H1 (cell line): Measurements from ENCODE around the gene GDPD1. TPM values are rescaled to one million over a fixed set of nuclear protein-coding genes. Genes with fewer than 3 reads are reported as not detected.

ENCODE experiments used
- CTCF ChIA-PET: fragments of 300-600 bp; sonication (Branson Sonifier 250); formaldehyde crosslinking; loops from one replicate; lab custom pipeline; 2021; ENCODE audit not compliant: partially characterized antibody; lab: Charles Lee
- POLR2A ChIA-PET: fragments of 300-600 bp; sonication (Branson Sonifier 250); formaldehyde crosslinking; loops from one replicate; lab custom pipeline; 2021; ENCODE audit warnings: inconsistent platforms; ENCODE audit not compliant: partially characterized antibody; lab: Charles Lee
- DNase-seq, 2 experiments: peaks; one replicate each; pipeline versions ENCODE4 v3.0.0 to v3.0.0-alpha.2; 2010 to 2022; ENCODE audit warnings: low spot score in 2 of 2, low read depth in 1 of 2, mixed read lengths in 1 of 2
- FAIRE-seq: peaks from 2 replicates; lab custom pipeline; 2011; peaks lifted over from hg19 to GRCh38; lab: Jason Lieb, UNC
- H2AFZ ChIP-seq: 2 replicates; pipeline ENCODE4 v1.8.1; 2012; ENCODE audit warnings: low read length, inconsistent platforms
- H2AK5ac ChIP-seq: 2 replicates; pipeline ENCODE4 v1.6.1; 2013; ENCODE audit warnings: low read depth, low read length
- H2BK120ac ChIP-seq: replicated peaks from 2 replicates; pipeline ENCODE3; 2013; ENCODE audit warnings: low read depth, low read length, inconsistent platforms
- H2BK12ac ChIP-seq: 2 replicates; pipeline ENCODE4 v1.6.1; 2013; ENCODE audit warnings: low read depth, low read length
- H2BK15ac ChIP-seq: 2 replicates; pipeline ENCODE4 v1.6.1; 2013; ENCODE audit warnings: low read length
- H2BK20ac ChIP-seq: 2 replicates; pipeline ENCODE4 v1.6.1; 2013; ENCODE audit warnings: low read length
- H2BK5ac ChIP-seq: 2 replicates; pipeline ENCODE4 v1.6.1; 2013; ENCODE audit warnings: low read depth, low read length
- H3K14ac ChIP-seq: 2 replicates; pipeline ENCODE4 v1.6.1; 2013; ENCODE audit warnings: inconsistent platforms; ENCODE audit not compliant: insufficient read length
- H3K18ac ChIP-seq: 2 replicates; pipeline ENCODE4 v1.6.1; 2013; ENCODE audit warnings: low read length; ENCODE audit errors: extremely low read depth
- H3K23ac ChIP-seq: 2 replicates; pipeline ENCODE4 v1.6.1; 2013; ENCODE audit warnings: inconsistent platforms; ENCODE audit not compliant: insufficient read length
- H3K23me2 ChIP-seq: 2 replicates; pipeline ENCODE4 v1.6.1; 2013; ENCODE audit warnings: low read depth, low read length
- H3K27ac ChIP-seq: 2 replicates; pipeline ENCODE4 v1.6.1; 2011; ENCODE audit warnings: low read depth, low read length, inconsistent platforms
- H3K27me3 ChIP-seq, 4 experiments: replicated peaks in 1 of 4; 1 replicate in 1 of 4; 2 replicates in 3 of 4; pipeline versions ENCODE4 v1.6.1 to v1.8.1; 2011 to 2013; ENCODE audit warnings: low read length in 3 of 4, mild to moderate bottlenecking in 3 of 4, inconsistent platforms in 2 of 4, mixed read lengths in 2 of 4, moderate library complexity in 1 of 4; ENCODE audit not compliant: control insufficient read depth in 3 of 4, insufficient read depth in 3 of 4; ENCODE audit errors: extremely low read depth in 1 of 4
- H3K36me3 ChIP-seq, 4 experiments: 2 replicates each; pipeline versions ENCODE4 v1.6.1 to v1.8.1; 2011 to 2013; ENCODE audit warnings: mild to moderate bottlenecking in 4 of 4, low read length in 3 of 4, moderate library complexity in 2 of 4, control low read depth in 1 of 4, inconsistent platforms in 1 of 4; ENCODE audit not compliant: insufficient read depth in 4 of 4, control insufficient read depth in 2 of 4
- H3K4ac ChIP-seq: replicated peaks from 2 replicates; pipeline ENCODE3; 2013; ENCODE audit warnings: low read length, low read depth, mixed read lengths, inconsistent platforms; ENCODE audit not compliant: insufficient read length
- H3K4me1 ChIP-seq, 4 experiments: replicated peaks in 1 of 4; 1 replicate in 1 of 4; 2 replicates in 3 of 4; pipeline versions ENCODE4 v1.6.1 to v1.8.1; 2011 to 2013; ENCODE audit warnings: low read length in 3 of 4, inconsistent platforms in 2 of 4, mixed read lengths in 1 of 4; ENCODE audit not compliant: insufficient read depth in 4 of 4, control insufficient read depth in 3 of 4
- H3K4me2 ChIP-seq, 2 experiments: 2 replicates each; pipeline versions ENCODE4 v1.6.1 to v1.8.1; 2011 to 2013; ENCODE audit warnings: low read depth in 2 of 2, low read length in 2 of 2, control low read depth in 1 of 2, inconsistent platforms in 1 of 2, mild to moderate bottlenecking in 1 of 2; ENCODE audit not compliant: insufficient read depth in 1 of 2
- H3K4me3 ChIP-seq, 4 experiments: fragments of 200-600, 300-600 bp in 1 of 4; sonication (generic), shearing (Covaris generic), sonication (Bioruptor Twin) in 1 of 4; 2 replicates each; pipeline versions ENCODE4 v1.5.1 to v1.8.1; 2011 to 2016; ENCODE audit warnings: low read length in 4 of 4, low read depth in 3 of 4, control low read depth in 2 of 4, inconsistent platforms in 2 of 4, mild to moderate bottlenecking in 2 of 4, mixed read lengths in 1 of 4, moderate library complexity in 1 of 4; ENCODE audit not compliant: insufficient read depth in 2 of 4; ENCODE audit errors: extremely low read depth in 1 of 4
- H3K56ac ChIP-seq: replicated peaks from 2 replicates; pipeline ENCODE3; 2013; ENCODE audit warnings: low read depth, mild to moderate bottlenecking, mixed read lengths, low read length, inconsistent platforms; ENCODE audit not compliant: insufficient read length
- H3K79me1 ChIP-seq: 2 replicates; pipeline ENCODE4 v1.6.1; 2013; ENCODE audit warnings: low read depth, low read length, control low read depth
- H3K79me2 ChIP-seq, 2 experiments: 2 replicates each; pipeline versions ENCODE4 v1.6.1 to v1.8.1; 2012 to 2013; ENCODE audit warnings: low read length in 2 of 2, mild to moderate bottlenecking in 2 of 2, inconsistent platforms in 1 of 2; ENCODE audit not compliant: insufficient read depth in 2 of 2, control insufficient read depth in 1 of 2
- H3K9ac ChIP-seq, 4 experiments: replicated peaks in 1 of 4; 1 replicate in 1 of 4; 2 replicates in 3 of 4; pipeline versions ENCODE4 v1.6.1 to v1.8.1; 2011 to 2013; ENCODE audit warnings: low read depth in 3 of 4, low read length in 3 of 4, control low read depth in 2 of 4, mild to moderate bottlenecking in 2 of 4, moderate library complexity in 2 of 4, inconsistent platforms in 1 of 4; ENCODE audit errors: extremely low read depth in 1 of 4
- H3K9me3 ChIP-seq, 2 experiments: 2 replicates each; pipeline versions ENCODE4 v1.6.1 to v1.8.1; 2012 to 2013; ENCODE audit warnings: mild to moderate bottlenecking in 2 of 2, moderate library complexity in 2 of 2, control low read depth in 1 of 2, inconsistent platforms in 1 of 2, low read depth in 1 of 2, low read length in 1 of 2, mixed read lengths in 1 of 2; ENCODE audit not compliant: insufficient read depth in 2 of 2
- H4K20me1 ChIP-seq, 2 experiments: replicated peaks in 1 of 2; 2 replicates each; pipeline versions ENCODE3 to v1.8.1; 2011 to 2013; ENCODE audit warnings: inconsistent platforms in 2 of 2, low read length in 2 of 2, mild to moderate bottlenecking in 1 of 2; ENCODE audit not compliant: insufficient read depth in 2 of 2, control insufficient read depth in 1 of 2
- H4K5ac ChIP-seq: 2 replicates; pipeline ENCODE4 v1.6.1; 2013; ENCODE audit warnings: low read length, low read depth, mixed read lengths, inconsistent platforms; ENCODE audit not compliant: insufficient read length
- H4K8ac ChIP-seq: 2 replicates; pipeline ENCODE4 v1.8.0; 2013; ENCODE audit warnings: mild to moderate bottlenecking, moderate library complexity, low read length, inconsistent platforms; ENCODE audit not compliant: insufficient read depth; ENCODE audit errors: extremely low read depth
- H4K91ac ChIP-seq: replicated peaks from 2 replicates; pipeline ENCODE3; 2013; ENCODE audit warnings: low read length, mixed read lengths, inconsistent platforms; ENCODE audit not compliant: insufficient read length
- TCF12 ChIP-seq: IDR thresholded peaks from 2 replicates; pipeline ENCODE4 v1.6.1; 2011; ENCODE audit warnings: low read depth, mild to moderate bottlenecking, low read length
- WGBS, 2 experiments: shearing (Covaris generic) in 1 of 2; methylation state at CpG; one replicate each; pipeline versions ENCODE4 v1.1.6 to v1.1.7; 2013 to 2015; ENCODE audit warnings: low lambda C conversion rate in 2 of 2, mixed read lengths in 2 of 2, inconsistent platforms in 1 of 2, low coverage in 1 of 2, missing lambda C conversion rate in 1 of 2; ENCODE audit not compliant: insufficient replicate concordance in 2 of 2, insufficient coverage in 1 of 2, insufficient read length in 1 of 2; ENCODE audit errors: extremely low coverage in 1 of 2, missing lambda C conversion rate in 1 of 2; 5-methylcytosine and 5-hydroxymethylcytosine counted together
- polyA plus RNA-seq, 7 experiments: library from polyadenylated mRNA; depleted of rRNA in 3 of 7; stranded (reverse) in 5 of 7; unstranded in 2 of 7; fragments of >200 nt in 5 of 7; fragments of 200-250 nt in 2 of 7; gene quantifications; 1 replicate in 5 of 7; 2 replicates in 1 of 7; 4 replicates in 1 of 7; pipeline versions ENCODE4 v1.2.1 to v1.2.3, GENCODE V29; 2011 to 2013; ENCODE audit warnings: missing spikeins in 2 of 7, mixed read lengths in 2 of 7
- total RNA-seq: library from RNA; stranded (reverse); fragmentation: NEBNext Ultra II Directional; extraction: Animal tissue kit (Norgen Biotek cat#: 25700); gene quantifications from 2 replicates; pipeline ENCODE4 v1.2.1, GENCODE V29; 2021

The GDPD1 gene
- total and polyA plus RNA-seq, 2 of the 8 experiments (the other 6 are each of a cell fraction or from before 2014, with no cell fraction given) = 3.2 to 7.7 TPM

DNA sequence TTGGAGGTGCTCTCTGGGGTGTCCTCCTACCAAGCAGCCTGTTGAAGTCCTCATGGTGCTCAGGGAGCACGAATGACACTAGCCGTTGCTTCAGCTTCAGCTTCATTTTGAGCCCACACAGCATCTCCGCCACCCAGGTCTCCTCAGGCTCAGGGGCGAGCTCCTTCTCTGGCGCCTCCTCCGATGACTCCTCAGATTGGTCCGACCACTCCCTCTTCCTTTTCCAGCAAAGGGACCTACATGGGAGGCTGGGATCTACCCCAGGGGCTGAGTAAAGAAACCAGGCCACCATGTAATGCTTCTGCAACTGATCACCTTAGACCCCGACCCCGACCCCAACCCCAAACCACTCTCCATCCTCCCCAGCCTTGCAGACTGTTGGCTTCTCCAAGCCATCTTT lies 38.8 kb upstream of the GDPD1 start:
- CTCF ChIA-PET = interaction anchor here (1.4 kb wide), 2 partner anchors 14 to 17 kb away, joined by 3 read pairs; no protein-coding TSS in a partner anchor
- 85% methylated on average over 3 of the region's 9 CpGs; no CpG with 5 or more reads in 1 of the 2 experiments for WGBS, 2 experiments
- no peak for TF ChIP-seq TCF12

More for the DNA sequence above, 38.8 kb upstream of the GDPD1 start:
- Histone ChIP-seq H3K4ac (no peak overlapping the region), H3K79me1 (no peaks in the 10 kb centered on the region; the same call in 1 of the 2 replicates), H3K27ac (no peak overlapping the region), H3K79me2 (no peaks in the 10 kb centered on the region), H2AK5ac (no peak overlapping the region), H4K20me1 (peaks cover 0 to 2% of the 10 kb centered on the region in 2 experiments), H4K8ac (no peak overlapping the region), H2BK5ac (no peak overlapping the region), H3K36me3 (peaks cover 0 to 11% (median 6%) of the 10 kb centered on the region in 4 experiments; a peak in 7 of 8 replicates), H4K91ac (no peak overlapping the region), H3K4me1 (no peaks in the 10 kb centered on the region), H3K27me3 (no peaks in the 10 kb centered on the region), H2BK15ac (no peak overlapping the region), H2BK20ac (no peak overlapping the region), H4K5ac (no peak overlapping the region), H2BK12ac (no peak overlapping the region), H3K9me3 (no peaks in the 10 kb centered on the region), H2AFZ (no peak overlapping the region), H3K23ac (no peak overlapping the region), H2BK120ac (no peak overlapping the region), H3K4me2 (no peak overlapping the region), H3K9ac (no peak overlapping the region), H3K4me3 (no peak overlapping the region), H3K18ac (no peak overlapping the region), H3K23me2 (no peaks in the 10 kb centered on the region), H3K56ac (no peak overlapping the region), H3K14ac (no peak overlapping the region)
- FAIRE-seq (no peak), DNase-seq (no peak)
- POLR2A ChIA-PET = no interaction called here
